Heart right ventricle (tissue), 16 donors: ENCODE data around the gene HPF1. TPM values are rescaled to one million over a fixed set of nuclear protein-coding genes. Genes with fewer than 3 reads are reported as not detected.
A peak's percentile ranks its signal among the peaks of the same experiment; 100 is the strongest.

Experiments
- ATAC-seq, 8 donors: fragments of 200-7000 bp; cut with Tn5 transposase; one replicate each; pipeline ENCODE4 v1.9.1; 2020; ENCODE audit warnings: mild to moderate bottlenecking in 8 of 8, moderate library complexity in 8 of 8, moderate number of reproducible peaks in 1 of 8
- DNase-seq, 2 donors: peaks; one replicate each; pipeline ENCODE4 v3.0.0-alpha.2; 2020
- H3K27ac ChIP-seq, 10 donors: fragments of 200-600 bp; sonication (generic) in 2 of 10; one replicate each; pipeline versions ENCODE4 v1.5.0 to v1.8.0; 2020 to 2022; ENCODE audit warnings: mild to moderate bottlenecking in 3 of 10
- H3K27me3 ChIP-seq, 7 donors: fragments of 200-600 bp; one replicate each; pipeline ENCODE4 v1.8.0; 2021 to 2022; ENCODE audit warnings: mild to moderate bottlenecking in 2 of 7
- H3K36me3 ChIP-seq, 9 donors: fragments of 200-600 bp; sonication (generic) in 1 of 9; one replicate each; pipeline versions ENCODE4 v1.5.0 to v1.8.0; 2020 to 2022; ENCODE audit warnings: mild to moderate bottlenecking in 2 of 9
- H3K4me1 ChIP-seq, 9 donors: fragments of 200-600 bp; sonication (generic) in 1 of 9; one replicate each; pipeline versions ENCODE4 v1.5.0 to v1.8.0; 2020 to 2022; ENCODE audit warnings: mild to moderate bottlenecking in 4 of 9
- H3K4me3 ChIP-seq, 10 donors: fragments of 200-600 bp; sonication (generic) in 2 of 10; one replicate each; pipeline versions ENCODE4 v1.5.0 to v1.8.0; 2020 to 2022; ENCODE audit warnings: mild to moderate bottlenecking in 7 of 10, moderate library complexity in 2 of 10
- H3K9me3 ChIP-seq, 11 donors: fragments of 200-600 bp in 10 of 11; sonication (generic) in 2 of 11; one replicate each; pipeline versions ENCODE4 v1.5.0 to v1.8.0; 2013 to 2022; ENCODE audit warnings: mild to moderate bottlenecking in 2 of 11, control low read depth in 1 of 11, moderate library complexity in 1 of 11
- WGBS, 2 donors: extraction: QIAGEN DNeasy Blood & Tissue Kit; methylation state at CpG; one replicate each; pipeline ENCODE4 v1.1.7; 2013; ENCODE audit warnings: inconsistent platforms in 1 of 2; 5-methylcytosine and 5-hydroxymethylcytosine counted together
- intact Hi-C, 10 donors: fragments of 100-400 bp; cut with DNase I; formaldehyde crosslinking; loops; one replicate each; pipeline versions ENCODE4 v1.11.1 to v1.14.2; 2022
- polyA plus RNA-seq, 2 donors: library from polyadenylated mRNA; stranded (reverse); fragments of 200-250 nt; gene quantifications; one replicate each; pipeline ENCODE4 v1.2.3, GENCODE V29; 2013
- total RNA-seq, 10 donors: library from RNA; stranded (reverse); fragmentation: NEBNext Ultra II Directional in 3 of 10; extraction: Animal tissue kit (Norgen Biotek cat#: 25700) in 3 of 10; gene quantifications; one replicate each; pipeline versions ENCODE4 v1.2.1 to v1.2.4, GENCODE V29; 2021 to 2023
- TF ChIP-seq, protein P1 (sequence below), 9 donors: fragments of 200-600 bp; sonication (generic) in 2 of 9; IDR thresholded peaks; one replicate each; pipeline versions ENCODE4 v1.5.0 to v1.8.0; 2021 to 2022; ENCODE audit warnings: antibody characterized with exemption in 9 of 9, mild to moderate bottlenecking in 5 of 9, moderate library complexity in 1 of 9
- donor health status: Arrhythmogenic right ventricular cardiomyopathy.
- donor health status: ischemic (EF 13 %, LVEDD 7.1; RV severe dilation, severe dysfunction).
- donor health status: healthy with polysubstance abuse.
- donor health status: DM: no; HTN: yes; CAD: no.
- donor health status: DM: no; HTN: no; CAD: no.
- donor health status: ischemic (EF 25% LVEDD 6.9; RV normal size, moderate dysfunction).
- donor health status: ischemic (EF 25% LVEDD 5.7; RV mildly dilated, moderate dysfunction).
- donor health status: healthy.
- donor health status: DM: yes; HTN: yes; CAD: no.
- donor health status: Ischemic cardiomyopathy.
- donor health status: ischemic (EF 35%, LVEDD 5.7; RV mildly dilated, moderate dysfunction).
- donor health status: nonischemic (EF 11% LVEDD 7.7; RV severe dilation, severe dysfunction).
- donor health status: DM: yes; HTN: yes; CAD: no.
- donor health status: PGD.
- donor health status: ischemic (EF 29% LVEDD 5.4; RV normal size, mild dysfunction).
- donor health status: nonischemic (EF 23%, LVEDD 6.1; RV moderate dilation, normal function).

The HPF1 gene
- total and polyA plus RNA-seq, 12 donors: 15.4 to 29.1 (median 17.8) TPM

DNA sequence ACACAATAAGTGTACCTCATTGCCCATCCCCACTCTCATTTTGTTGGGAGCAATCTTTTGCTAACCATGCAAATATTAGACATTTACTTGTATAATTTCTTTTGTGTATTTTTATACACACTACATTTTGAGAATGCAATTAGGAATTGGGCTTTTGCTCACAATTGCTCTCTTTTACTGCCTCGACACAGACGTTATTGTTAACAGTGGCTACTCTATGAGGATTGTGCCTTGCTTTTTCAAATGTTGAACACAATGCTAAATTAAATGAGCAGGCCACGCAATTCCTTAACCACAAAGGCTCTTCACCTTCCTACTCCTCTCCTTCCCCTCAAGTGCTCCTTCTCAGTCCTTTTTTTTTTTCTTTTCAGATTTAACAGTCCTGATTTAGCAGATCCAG lies 42.8 kb upstream of the HPF1 start:
- intact Hi-C loops: no loop called here
- no peaks in the 10 kb centered on the region for H3K4me1 ChIP-seq

DNA sequence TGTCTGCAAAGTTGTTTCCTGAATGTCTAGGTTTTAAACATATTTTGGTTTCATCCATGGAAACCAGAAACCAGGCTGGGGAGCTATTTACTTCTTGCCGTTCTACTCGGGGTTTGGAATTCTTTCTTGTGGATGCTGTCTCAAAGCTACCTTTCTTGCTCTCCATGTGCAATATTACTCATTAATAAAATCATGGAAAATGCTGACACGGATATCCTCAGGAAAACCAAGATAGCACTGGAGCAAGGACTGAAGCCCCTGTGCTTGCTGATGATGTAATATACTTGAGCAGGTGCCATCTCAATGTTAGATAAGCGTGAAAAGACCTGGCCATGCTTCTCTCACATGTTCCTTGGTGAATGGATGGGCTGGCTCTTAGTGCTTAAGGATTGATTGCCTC lies 41.5 kb upstream of the HPF1 start:
- Histone ChIP-seq H3K4me3 (no peak overlapping the region), H3K27ac (no peak overlapping the region), H3K4me1 (no peaks in the 10 kb centered on the region), H3K27me3 (peaks cover 0 to 20% (median 0%) of the 10 kb centered on the region in 7 donors), H3K36me3 (no peaks in the 10 kb centered on the region), H3K9me3 (no peaks in the 10 kb centered on the region)
- ATAC-seq (no peak), DNase-seq (no peak)
- intact Hi-C loops: no loop called here
- WGBS, 2 donors: 63 to 68% methylated on average over 4 of the region's 4 CpGs
- TF ChIP-seq, protein P1, sequence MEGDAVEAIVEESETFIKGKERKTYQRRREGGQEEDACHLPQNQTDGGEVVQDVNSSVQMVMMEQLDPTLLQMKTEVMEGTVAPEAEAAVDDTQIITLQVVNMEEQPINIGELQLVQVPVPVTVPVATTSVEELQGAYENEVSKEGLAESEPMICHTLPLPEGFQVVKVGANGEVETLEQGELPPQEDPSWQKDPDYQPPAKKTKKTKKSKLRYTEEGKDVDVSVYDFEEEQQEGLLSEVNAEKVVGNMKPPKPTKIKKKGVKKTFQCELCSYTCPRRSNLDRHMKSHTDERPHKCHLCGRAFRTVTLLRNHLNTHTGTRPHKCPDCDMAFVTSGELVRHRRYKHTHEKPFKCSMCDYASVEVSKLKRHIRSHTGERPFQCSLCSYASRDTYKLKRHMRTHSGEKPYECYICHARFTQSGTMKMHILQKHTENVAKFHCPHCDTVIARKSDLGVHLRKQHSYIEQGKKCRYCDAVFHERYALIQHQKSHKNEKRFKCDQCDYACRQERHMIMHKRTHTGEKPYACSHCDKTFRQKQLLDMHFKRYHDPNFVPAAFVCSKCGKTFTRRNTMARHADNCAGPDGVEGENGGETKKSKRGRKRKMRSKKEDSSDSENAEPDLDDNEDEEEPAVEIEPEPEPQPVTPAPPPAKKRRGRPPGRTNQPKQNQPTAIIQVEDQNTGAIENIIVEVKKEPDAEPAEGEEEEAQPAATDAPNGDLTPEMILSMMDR (IDR thresholded peaks at IDR 0.05): no peak

More for the DNA sequence above, 42.8 kb upstream of the HPF1 start:
- TF ChIP-seq, protein P1 (IDR thresholded peaks at IDR 0.05): no peak
- Histone ChIP-seq H3K36me3 (no peaks in the 10 kb centered on the region), H3K4me3 (no peak overlapping the region), H3K9me3 (peaks cover 0 to 5% (median 0%) of the 10 kb centered on the region in 11 donors), H3K27ac (no peak overlapping the region), H3K27me3 (peaks cover 0 to 15% (median 0%) of the 10 kb centered on the region in 7 donors)
- no peak for ATAC-seq
- DNase-seq: no peak
- 89 to 94% methylated on average over 3 of the region's 3 CpGs for WGBS, 2 donors

DNA sequence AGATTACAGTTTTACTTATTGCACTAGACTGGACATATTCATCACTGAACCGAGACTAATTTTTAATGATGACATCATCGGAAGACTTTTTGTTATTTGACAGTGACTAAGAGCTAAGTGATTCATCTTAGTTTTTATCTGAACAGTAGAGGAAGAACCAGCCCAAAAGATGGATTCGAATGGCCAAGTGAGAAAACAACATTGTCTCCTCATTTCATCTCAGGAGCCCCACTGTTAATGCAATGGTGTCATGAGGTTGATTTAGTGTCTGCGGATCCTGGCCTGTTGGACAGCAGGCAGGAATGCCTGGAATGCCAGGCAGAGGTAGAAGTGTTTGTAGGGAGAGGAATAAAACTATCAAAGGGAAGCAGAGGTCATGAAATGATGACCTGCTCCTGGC lies 37.8 kb upstream of the HPF1 start:
- 51 to 64% methylated on average over 4 of the region's 4 CpGs for WGBS, 2 donors
- Histone ChIP-seq H3K4me3 (no peak overlapping the region), H3K4me1 (peaks cover 0 to 10% (median 4%) of the 10 kb centered on the region in 9 donors), H3K36me3 (no peaks in the 10 kb centered on the region), H3K9me3 (no peaks in the 10 kb centered on the region), H3K27me3 (peaks cover 0 to 29% (median 12%) of the 10 kb centered on the region in 7 donors), H3K27ac (no peak overlapping the region)
- ATAC-seq (no peak), DNase-seq (no peak)
- intact Hi-C loops: no loop called here
- TF ChIP-seq, protein P1 (IDR thresholded peaks at IDR 0.05): no peak

DNA sequence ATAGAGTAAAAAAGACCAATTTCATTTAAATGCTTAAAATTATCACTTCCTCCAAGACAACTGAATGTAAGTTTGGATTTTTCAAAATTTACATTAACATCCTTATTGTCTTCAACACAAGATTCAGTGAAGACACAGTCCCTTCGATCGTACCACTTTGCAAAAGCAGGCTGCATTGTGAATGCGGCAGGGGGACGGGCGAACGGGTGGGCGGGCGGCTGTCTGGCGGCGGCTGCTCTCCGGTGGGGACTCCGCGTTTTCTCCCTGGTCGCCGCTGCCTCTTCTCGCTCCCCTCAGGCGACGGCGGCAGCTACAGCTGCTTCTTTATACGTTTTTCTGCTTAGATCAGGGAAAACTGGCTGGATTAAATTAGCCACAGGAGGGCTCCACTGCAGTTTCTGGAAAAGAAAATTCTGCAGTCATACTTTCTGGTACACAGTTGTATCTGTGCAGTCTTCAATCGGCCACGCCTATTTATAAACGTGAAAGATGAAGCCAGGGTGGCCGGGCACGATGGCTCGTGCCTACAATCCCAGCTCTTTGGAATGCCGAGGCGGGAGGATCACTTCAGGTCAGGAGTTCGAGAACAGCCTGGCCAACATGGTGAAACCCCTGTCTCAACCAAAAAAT lies 33.9 kb upstream of the HPF1 start:
- Histone ChIP-seq H3K36me3 (no peaks in the 10 kb centered on the region), H3K27me3 (peaks cover 0 to 53% (median 36%) of the 10 kb centered on the region in 7 donors), H3K27ac (no peak overlapping the region), H3K9me3 (no peaks in the 10 kb centered on the region), H3K4me3 (peak overlapping the region in 7 of 10 donors; percentile 16 to 43 (median 34)), H3K4me1 (peaks cover 0 to 10% (median 4%) of the 10 kb centered on the region in 9 donors)
- 5 to 6% methylated on average over 29 of the region's 29 CpGs for WGBS, 2 donors
- intact Hi-C loops: no loop called here
- TF ChIP-seq, protein P1 (IDR thresholded peaks at IDR 0.05): peak; percentile 12 to 68 (median 54)
- DNase-seq (peak; percentile 21 to 22), ATAC-seq (peak in 7 of 8 donors; percentile 42 to 70 (median 65))
